ENCODE results near the gene PTS.

GRCh38 chr11:112235750-112236390 lies 9.6 kb downstream of the PTS start:
- no peak for TF ChIP-seq ZBTB7A (IDR thresholded peaks at IDR 0.05; ENCODE audit: low read depth)
- TF ChIP-seq YY1 (IDR thresholded peaks at IDR 0.05; ENCODE audit: low read depth), result no peak

Data from Ishikawa (cell line).